Common myeloid progenitor, CD34-positive (primary cell): Measurements from ENCODE around the gene SOHLH1.

Source experiments
- CTCF ChIA-PET: fragments of 350-600 bp; sonication (Branson Sonifier 250); formaldehyde crosslinking; loops from one replicate; lab custom pipeline; 2021; ENCODE audit warnings: antibody characterized with exemption; lab: Charles Lee
- POLR2A ChIA-PET: fragments of 350-600 bp; sonication (Branson Sonifier 250); formaldehyde crosslinking; loops from one replicate; lab custom pipeline; 2021; ENCODE audit warnings: antibody characterized with exemption; lab: Charles Lee
- DNase-seq, 3 donors: peaks; one replicate each; pipeline versions ENCODE4 v3.0.0 to v3.0.0-alpha.2; 2013
- H3K27ac ChIP-seq, 2 experiments: 1 replicate in 1 of 2; 2 replicates in 1 of 2; pipeline ENCODE4 v1.7.0; 2013; ENCODE audit warnings: inconsistent platforms in 2 of 2, low read length in 2 of 2, mild to moderate bottlenecking in 2 of 2, low read depth in 1 of 2, moderate library complexity in 1 of 2; ENCODE audit not compliant: severe bottlenecking in 2 of 2, insufficient read depth in 1 of 2, poor library complexity in 1 of 2
- H3K27me3 ChIP-seq, 5 experiments: replicated peaks in 2 of 5; 1 replicate in 3 of 5; 2 replicates in 2 of 5; pipeline versions ENCODE4 v1.6.1 to v1.7.0; 2013; ENCODE audit warnings: low read length in 4 of 5, mild to moderate bottlenecking in 2 of 5, moderate library complexity in 2 of 5, inconsistent platforms in 1 of 5; ENCODE audit not compliant: insufficient read depth in 5 of 5, control insufficient read depth in 4 of 5
- H3K36me3 ChIP-seq, 4 experiments: 1 replicate in 2 of 4; 2 replicates in 2 of 4; pipeline versions ENCODE4 v1.6.1 to v1.7.0; 2013; ENCODE audit warnings: low read length in 3 of 4, control low read depth in 1 of 4, mild to moderate bottlenecking in 1 of 4; ENCODE audit not compliant: control insufficient read depth in 4 of 4, insufficient read depth in 4 of 4
- H3K4me1 ChIP-seq, 4 experiments: 1 replicate in 3 of 4; 2 replicates in 1 of 4; pipeline versions ENCODE4 v1.6.1 to v1.7.1; 2013; ENCODE audit warnings: low read length in 3 of 4, mild to moderate bottlenecking in 3 of 4, control low read depth in 1 of 4, inconsistent platforms in 1 of 4, moderate library complexity in 1 of 4; ENCODE audit not compliant: control insufficient read depth in 4 of 4, insufficient read depth in 4 of 4; ENCODE audit errors: control extremely low read depth in 1 of 4
- H3K4me3 ChIP-seq, 7 experiments: 1 replicate in 4 of 7; 2 replicates in 3 of 7; pipeline versions ENCODE4 v1.5.1 to v1.7.0; 2013; ENCODE audit warnings: mild to moderate bottlenecking in 7 of 7, low read length in 6 of 7, moderate library complexity in 6 of 7, inconsistent platforms in 2 of 7, low read depth in 2 of 7, control low read depth in 1 of 7; ENCODE audit not compliant: insufficient read depth in 4 of 7, control insufficient read depth in 1 of 7; ENCODE audit errors: extremely low read depth in 1 of 7
- H3K9me3 ChIP-seq, 5 experiments: 1 replicate in 4 of 5; 2 replicates in 1 of 5; pipeline versions ENCODE4 v1.6.1 to v1.7.1; 2013; ENCODE audit warnings: low read length in 4 of 5, mild to moderate bottlenecking in 2 of 5, inconsistent platforms in 1 of 5, low read depth in 1 of 5, moderate library complexity in 1 of 5; ENCODE audit not compliant: control insufficient read depth in 4 of 5, insufficient read depth in 2 of 5; ENCODE audit errors: control extremely low read depth in 1 of 5
- WGBS: methylation state at CpG from one replicate; pipeline ENCODE4 v1.1.5; 2013; ENCODE audit not compliant: insufficient coverage; 5-methylcytosine and 5-hydroxymethylcytosine counted together

Gene SOHLH1

GRCh38 chr9:135692410-135692809 lies 6.9 kb downstream of the SOHLH1 start:
- CTCF ChIA-PET: no interaction called here
- peaks cover 0 to 41% (median 5%) of the 10 kb centered on the region in 5 experiments for H3K27me3 ChIP-seq
- WGBS: 97% methylated on average over 7 of the region's 11 CpGs
- DNase-seq: no peak
- no peak overlapping the region for H3K4me3 ChIP-seq
- H3K36me3 ChIP-seq: no peaks in the 10 kb centered on the region
- no peaks in the 10 kb centered on the region for H3K9me3 ChIP-seq
- H3K27ac ChIP-seq: no peak overlapping the region
- H3K4me1 ChIP-seq: peaks cover 0 to 2% (median 0%) of the 10 kb centered on the region in 4 experiments
- POLR2A ChIA-PET: no interaction called here

- no peak overlapping the region for H3K27ac ChIP-seq
- WGBS: 93% methylated on average over 17 of the region's 19 CpGs
- no peaks in the 10 kb centered on the region for H3K36me3 ChIP-seq
- POLR2A ChIA-PET: no interaction called here
- H3K4me1 ChIP-seq: peaks cover 0 to 2% (median 0%) of the 10 kb centered on the region in 4 experiments
- no peak for DNase-seq
- peaks cover 0 to 30% (median 5%) of the 10 kb centered on the region in 5 experiments for H3K27me3 ChIP-seq
- no peak overlapping the region for H3K4me3 ChIP-seq
- H3K9me3 ChIP-seq: no peaks in the 10 kb centered on the region
- CTCF ChIA-PET: no interaction called here
These were observed 8.3 kb downstream of the SOHLH1 start for GRCh38 chr9:135690836-135691570.

- Histone ChIP-seq H3K4me3 (no peak overlapping the region), H3K4me1 (peaks cover 0 to 2% (median 0%) of the 10 kb centered on the region in 4 experiments), H3K27me3 (peaks cover 0 to 19% (median 2%) of the 10 kb centered on the region in 5 experiments), H3K36me3 (no peaks in the 10 kb centered on the region), H3K27ac (no peak overlapping the region), H3K9me3 (no peaks in the 10 kb centered on the region)
- ChIA-PET POLR2A (no interaction called here), CTCF (no interaction called here)
- no peak for DNase-seq
- 93% methylated on average over 7 of the region's 10 CpGs for WGBS
These were observed 10.3 kb downstream of the SOHLH1 start for GRCh38 chr9:135689011-135689410.

- H3K36me3 ChIP-seq: no peaks in the 10 kb centered on the region
- H3K27ac ChIP-seq: no peak overlapping the region
- H3K4me1 ChIP-seq: no peaks in the 10 kb centered on the region
- CTCF ChIA-PET: no interaction called here
- H3K4me3 ChIP-seq: no peak overlapping the region
- DNase-seq: no peak
- 95% methylated on average over 15 of the region's 15 CpGs for WGBS
- peaks cover 0 to 7% (median 2%) of the 10 kb centered on the region in 5 experiments for H3K27me3 ChIP-seq
- POLR2A ChIA-PET: no interaction called here
- H3K9me3 ChIP-seq: no peaks in the 10 kb centered on the region
These were observed 12.1 kb downstream of the SOHLH1 start for GRCh38 chr9:135687216-135687615.

GRCh38 chr9:135684691-135685090 lies 14.6 kb downstream of the SOHLH1 start:
- no peak for DNase-seq
- ChIA-PET CTCF (no interaction called here), POLR2A (no interaction called here)
- peaks cover 0 to 2% (median 0%) of the 10 kb centered on the region in 5 experiments for H3K9me3 ChIP-seq
- H3K36me3 ChIP-seq: no peaks in the 10 kb centered on the region
- H3K4me1 ChIP-seq: no peaks in the 10 kb centered on the region
- peaks cover 0 to 22% (median 2%) of the 10 kb centered on the region in 5 experiments for H3K27me3 ChIP-seq
- no peak overlapping the region for H3K27ac ChIP-seq
- WGBS: 80% methylated on average over 9 of the region's 17 CpGs
- H3K4me3 ChIP-seq: no peak overlapping the region

GRCh38 chr9:135683401-135684034 lies 15.8 kb downstream of the SOHLH1 start:
- 86% methylated on average over 14 of the region's 15 CpGs for WGBS
- no peak overlapping the region for H3K27ac ChIP-seq
- H3K27me3 ChIP-seq: peaks cover 0 to 22% (median 0%) of the 10 kb centered on the region in 5 experiments
- POLR2A ChIA-PET: no interaction called here
- H3K4me1 ChIP-seq: no peaks in the 10 kb centered on the region
- DNase-seq: no peak
- H3K36me3 ChIP-seq: no peaks in the 10 kb centered on the region
- CTCF ChIA-PET: no interaction called here
- H3K9me3 ChIP-seq: peaks cover 0 to 2% (median 0%) of the 10 kb centered on the region in 5 experiments
- no peak overlapping the region for H3K4me3 ChIP-seq

- ChIA-PET POLR2A (no interaction called here), CTCF (no interaction called here)
- Histone ChIP-seq H3K36me3 (no peaks in the 10 kb centered on the region), H3K4me3 (no peak overlapping the region), H3K4me1 (no peaks in the 10 kb centered on the region), H3K27ac (no peak overlapping the region), H3K27me3 (peaks cover 0 to 22% (median 0%) of the 10 kb centered on the region in 5 experiments), H3K9me3 (peaks cover 0 to 2% (median 0%) of the 10 kb centered on the region in 5 experiments)
- 93% methylated on average over 5 of the region's 5 CpGs for WGBS
- DNase-seq: no peak
These were observed 18.1 kb downstream of the SOHLH1 start for GRCh38 chr9:135681161-135681560.
